ENCODE measurements around the gene AK1. TPM values are rescaled to one million over a fixed set of nuclear protein-coding genes. Genes with fewer than 3 reads are reported as not detected.
"Not testable (repeated sequence)": the region's sequence is repeated elsewhere in the genome, so short reads cannot be mapped to it uniquely, and the experiment has no call there.

The AK1 gene
- polyA plus RNA-seq, 1 donor: 20.6 TPM

GRCh38 chr9:127875306-127875966 is 2.0 kb downstream of the AK1 start:
- Histone ChIP-seq H3K4me1 (ENCODE audit: control insufficient read depth, insufficient read depth, low read length) (peaks cover 11% of the 10 kb centered on the region), H3K27me3 (ENCODE audit: control insufficient read depth, insufficient read depth, low read length) (peaks cover 12% of the 10 kb centered on the region), H3K4me3 (ENCODE audit: low read length) (no peak overlapping the region), H3K9me3 (ENCODE audit: control insufficient read depth, low read depth, low read length) (no peaks in the 10 kb centered on the region), H3K27ac (ENCODE audit: low read length) (no peak overlapping the region), H3K36me3 (ENCODE audit: control insufficient read depth, insufficient read depth, low read length) (no peaks in the 10 kb centered on the region)
- no CpG with 5 or more reads among the region's 10 CpGs for WGBS (ENCODE audit: insufficient coverage, low lambda C conversion rate)
- DNase-seq: no peak

DNA sequence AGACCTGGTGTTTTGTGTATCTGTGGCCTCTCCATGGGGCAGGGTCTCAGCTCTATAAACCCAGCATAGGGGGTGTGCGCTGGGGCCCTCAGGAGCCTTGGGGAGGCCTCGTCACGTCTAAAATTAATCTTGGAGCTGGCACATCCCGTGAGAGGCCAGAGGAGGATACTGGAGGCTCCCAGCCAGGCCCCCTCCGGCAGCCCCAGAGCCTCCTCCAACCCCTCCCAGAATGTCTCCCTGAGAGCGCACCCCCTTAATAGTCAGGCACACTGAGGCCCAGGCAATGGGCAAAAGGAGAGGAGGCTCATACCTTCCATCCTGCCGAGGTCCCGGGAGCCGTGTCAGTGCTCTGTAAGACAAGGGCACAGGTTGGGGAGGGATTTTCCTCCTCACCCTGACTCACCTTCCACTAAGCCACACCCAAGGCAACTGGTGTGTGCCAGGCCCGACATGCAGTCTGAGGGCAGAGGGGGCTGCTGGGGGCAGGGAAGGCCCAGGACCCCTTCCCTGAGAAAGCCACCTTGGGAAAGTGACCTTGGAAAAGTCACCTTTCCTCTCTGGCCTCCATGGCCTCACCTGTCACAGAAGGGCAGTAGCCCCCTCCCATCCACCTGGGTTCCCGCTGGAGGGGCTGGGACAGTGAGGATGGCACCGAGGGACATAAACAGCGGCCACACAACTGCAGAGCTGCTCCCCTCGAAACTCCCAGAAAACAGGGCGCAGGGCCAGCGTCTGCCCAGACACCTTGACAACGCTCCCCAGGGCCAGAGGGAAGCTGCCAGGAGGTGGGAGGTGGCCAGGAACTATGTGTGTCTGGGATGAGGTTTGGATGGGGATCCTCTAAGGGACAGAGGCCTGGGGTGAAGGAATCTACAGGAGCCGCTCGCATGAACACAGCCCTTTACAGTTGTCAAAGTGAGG is 2.9 kb downstream of the AK1 start:
- no CpG with 5 or more reads among the region's 19 CpGs for WGBS (ENCODE audit: insufficient coverage, low lambda C conversion rate)
- Histone ChIP-seq H3K9me3 (ENCODE audit: control insufficient read depth, low read depth, low read length) (no peaks in the 10 kb centered on the region), H3K36me3 (ENCODE audit: control insufficient read depth, insufficient read depth, low read length) (no peaks in the 10 kb centered on the region), H3K27me3 (ENCODE audit: control insufficient read depth, insufficient read depth, low read length) (peaks cover 12% of the 10 kb centered on the region), H3K4me3 (ENCODE audit: low read length) (no peak overlapping the region), H3K4me1 (ENCODE audit: control insufficient read depth, insufficient read depth, low read length) (peaks cover 11% of the 10 kb centered on the region), H3K27ac (ENCODE audit: low read length) (no peak overlapping the region)
- DNase-seq: no peak

DNA sequence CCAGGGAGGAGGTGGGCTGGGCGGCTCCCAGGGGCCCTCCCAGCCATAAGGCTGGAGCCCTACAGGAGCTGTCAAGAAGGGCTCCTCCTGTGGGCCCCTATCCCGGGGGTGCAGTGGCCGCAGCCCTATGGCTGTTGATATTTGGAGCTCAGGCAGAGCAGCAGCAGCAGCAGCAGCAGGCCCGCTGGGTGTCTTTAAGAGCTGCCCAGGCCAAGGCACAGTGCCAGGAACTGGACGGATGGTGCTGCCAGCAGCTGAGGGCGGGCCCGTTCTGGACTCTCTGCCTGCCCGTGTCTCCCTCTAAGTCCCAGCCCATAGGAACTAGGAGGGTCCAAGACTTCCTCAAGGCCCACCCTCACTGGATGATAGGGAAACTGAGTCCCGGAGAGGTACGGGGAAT is 3.6 kb downstream of the AK1 start:
- no peak for DNase-seq

GRCh38 chr9:127873223-127873691 is 4.2 kb downstream of the AK1 start:
- Histone ChIP-seq H3K4me3 (ENCODE audit: low read length) (no peak overlapping the region), H3K27ac (ENCODE audit: low read length) (no peak overlapping the region), H3K9me3 (ENCODE audit: control insufficient read depth, low read depth, low read length) (no peaks in the 10 kb centered on the region), H3K27me3 (ENCODE audit: control insufficient read depth, insufficient read depth, low read length) (peaks cover 6% of the 10 kb centered on the region), H3K4me1 (ENCODE audit: control insufficient read depth, insufficient read depth, low read length) (peaks cover 11% of the 10 kb centered on the region), H3K36me3 (ENCODE audit: control insufficient read depth, insufficient read depth, low read length) (no peaks in the 10 kb centered on the region)
- no peak for DNase-seq
- no CpG with 5 or more reads among the region's 19 CpGs for WGBS (ENCODE audit: insufficient coverage, low lambda C conversion rate)

More for the DNA sequence above, 3.6 kb downstream of the AK1 start:
- Histone ChIP-seq H3K4me3 (ENCODE audit: low read length) (no peak overlapping the region), H3K27ac (ENCODE audit: low read length) (no peak overlapping the region), H3K4me1 (ENCODE audit: control insufficient read depth, insufficient read depth, low read length) (peaks cover 11% of the 10 kb centered on the region), H3K27me3 (ENCODE audit: control insufficient read depth, insufficient read depth, low read length) (peaks cover 12% of the 10 kb centered on the region), H3K36me3 (ENCODE audit: control insufficient read depth, insufficient read depth, low read length) (no peaks in the 10 kb centered on the region), H3K9me3 (ENCODE audit: control insufficient read depth, low read depth, low read length) (no peaks in the 10 kb centered on the region)
- no CpG with 5 or more reads among the region's 10 CpGs for WGBS (ENCODE audit: insufficient coverage, low lambda C conversion rate)

DNA sequence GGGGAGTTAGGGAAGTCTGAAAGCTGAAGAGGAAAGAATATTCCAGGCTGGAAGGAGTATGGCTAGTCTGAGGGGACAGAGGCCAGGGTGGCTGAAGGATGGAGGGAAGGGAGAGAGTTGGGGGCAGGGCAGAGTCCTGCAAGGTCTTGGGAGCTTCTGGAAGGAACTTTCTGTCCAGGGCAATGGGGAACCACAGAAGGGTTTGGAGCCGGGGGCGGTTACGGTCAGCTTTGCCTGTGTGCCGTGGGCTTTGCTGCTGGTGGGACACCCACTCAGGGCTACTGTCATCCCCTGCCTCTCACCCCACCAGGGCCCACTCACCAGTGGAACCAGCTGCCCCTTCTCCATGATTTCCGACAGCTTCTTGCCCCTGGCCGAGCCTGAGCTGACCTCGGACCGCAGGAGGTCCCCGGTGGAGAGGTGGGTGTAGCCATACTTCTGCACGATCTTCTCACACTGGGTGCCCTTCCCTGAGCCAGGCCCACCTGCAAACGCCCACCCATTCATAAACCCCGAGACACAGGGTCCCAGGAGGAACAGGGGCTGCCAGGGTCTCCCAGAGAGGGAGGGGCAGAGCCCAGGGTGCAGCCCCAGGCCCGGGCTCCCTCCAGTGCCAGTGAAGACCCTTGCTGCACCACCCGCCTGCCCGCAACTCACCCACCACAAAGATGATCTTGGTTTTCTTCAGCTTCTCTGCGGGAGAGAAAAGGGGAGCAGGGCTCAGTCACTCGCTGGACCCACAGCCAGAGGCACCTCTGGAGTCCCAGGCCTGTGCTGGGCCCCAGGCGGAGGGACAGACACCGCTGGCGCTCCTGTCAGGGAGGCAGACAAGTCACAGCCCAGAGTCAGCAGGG is 4.9 kb downstream of the AK1 start:
- no CpG with 5 or more reads among the region's 20 CpGs for WGBS (ENCODE audit: insufficient coverage, low lambda C conversion rate)
- Histone ChIP-seq H3K9me3 (ENCODE audit: control insufficient read depth, low read depth, low read length) (no peaks in the 10 kb centered on the region), H3K4me3 (ENCODE audit: low read length) (no peak overlapping the region), H3K27ac (ENCODE audit: low read length) (no peak overlapping the region), H3K27me3 (ENCODE audit: control insufficient read depth, insufficient read depth, low read length) (no peaks in the 10 kb centered on the region), H3K36me3 (ENCODE audit: control insufficient read depth, insufficient read depth, low read length) (no peaks in the 10 kb centered on the region), H3K4me1 (ENCODE audit: control insufficient read depth, insufficient read depth, low read length) (peaks cover 7% of the 10 kb centered on the region)
- no peak for DNase-seq

DNA sequence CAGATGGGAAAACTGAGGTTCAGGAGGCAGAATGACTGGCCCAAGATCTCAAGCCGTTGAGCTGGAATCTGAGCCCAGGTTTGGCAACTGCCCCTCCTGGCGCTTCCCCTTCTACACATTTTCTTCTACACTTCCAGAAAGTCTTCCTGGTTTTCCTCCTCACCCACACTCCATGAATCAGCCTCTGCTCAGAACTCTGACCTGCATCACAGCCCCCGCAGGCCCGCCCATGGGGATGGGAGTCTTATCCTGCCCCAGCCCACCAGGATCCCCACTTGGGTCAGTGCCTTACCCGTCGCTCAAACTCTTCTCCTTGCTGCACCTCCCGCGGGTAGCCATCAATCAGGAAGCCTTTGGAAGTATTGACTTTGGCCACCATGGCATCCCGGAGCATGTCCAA is 5.9 kb downstream of the AK1 start:
- no peaks in the 10 kb centered on the region for H3K36me3 ChIP-seq (ENCODE audit: control insufficient read depth, insufficient read depth, low read length)
- no peak for DNase-seq
- H3K4me3 ChIP-seq (ENCODE audit: low read length): no peak overlapping the region
- H3K27ac ChIP-seq (ENCODE audit: low read length): no peak overlapping the region
- 100% methylated on average over 1 of the region's 9 CpGs for WGBS (ENCODE audit: insufficient coverage, low lambda C conversion rate)
- H3K9me3 ChIP-seq (ENCODE audit: control insufficient read depth, low read depth, low read length): no peaks in the 10 kb centered on the region
- H3K4me1 ChIP-seq (ENCODE audit: control insufficient read depth, insufficient read depth, low read length): peaks cover 2% of the 10 kb centered on the region
- H3K27me3 ChIP-seq (ENCODE audit: control insufficient read depth, insufficient read depth, low read length): no peaks in the 10 kb centered on the region

DNA sequence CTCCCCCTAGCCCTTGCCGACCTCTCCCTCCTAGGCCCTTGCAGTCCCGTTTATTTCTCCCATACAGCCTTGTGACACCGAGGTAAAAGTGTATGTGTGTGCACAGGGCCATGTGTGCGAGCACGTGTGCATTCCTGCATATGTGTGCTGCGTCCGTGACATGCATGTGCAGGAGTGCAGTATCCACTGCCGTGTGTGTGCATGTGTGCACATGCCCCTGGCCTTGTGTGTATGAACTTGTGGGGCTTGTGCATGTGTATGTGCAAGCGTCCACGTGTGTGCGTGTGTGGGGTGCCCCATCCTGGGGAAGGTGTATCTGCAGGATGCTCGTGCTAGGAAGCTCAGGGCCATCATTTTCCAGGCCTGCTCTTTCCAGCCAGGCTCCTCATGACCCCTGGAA is 6.6 kb downstream of the AK1 start:
- Histone ChIP-seq H3K27me3 (ENCODE audit: control insufficient read depth, insufficient read depth, low read length) (no peaks in the 10 kb centered on the region), H3K4me3 (ENCODE audit: low read length) (no peak overlapping the region), H3K27ac (ENCODE audit: low read length) (no peak overlapping the region), H3K36me3 (ENCODE audit: control insufficient read depth, insufficient read depth, low read length) (no peaks in the 10 kb centered on the region), H3K4me1 (ENCODE audit: control insufficient read depth, insufficient read depth, low read length) (peaks cover 2% of the 10 kb centered on the region), H3K9me3 (ENCODE audit: control insufficient read depth, low read depth, low read length) (no peaks in the 10 kb centered on the region)
- no peak for DNase-seq
- no CpG with 5 or more reads among the region's 12 CpGs for WGBS (ENCODE audit: insufficient coverage, low lambda C conversion rate)

DNA sequence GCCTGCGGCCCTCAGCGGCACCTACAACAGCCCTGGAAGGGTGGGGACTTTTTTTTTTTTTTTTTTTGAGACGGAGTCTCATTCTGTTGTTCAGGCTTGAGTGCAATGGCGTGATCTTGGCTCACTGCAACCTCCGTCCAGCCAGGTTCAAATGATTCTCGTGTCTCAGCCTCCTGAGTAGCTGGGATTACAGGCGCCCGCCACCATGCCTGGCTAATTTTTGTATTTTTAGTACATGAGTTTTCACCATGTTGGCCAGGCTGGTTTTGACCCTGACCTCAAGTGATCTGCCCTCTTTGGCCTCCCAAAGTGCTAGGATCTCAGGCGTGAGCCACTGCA is 7.4 kb downstream of the AK1 start:
- not testable (repeated sequence) for H3K27ac ChIP-seq (ENCODE audit: low read length); H3K9me3 ChIP-seq (ENCODE audit: control insufficient read depth, low read depth, low read length); H3K4me1 ChIP-seq (ENCODE audit: control insufficient read depth, insufficient read depth, low read length); H3K4me3 ChIP-seq (ENCODE audit: low read length); DNase-seq; H3K27me3 ChIP-seq (ENCODE audit: control insufficient read depth, insufficient read depth, low read length); H3K36me3 ChIP-seq (ENCODE audit: control insufficient read depth, insufficient read depth, low read length)
- WGBS (ENCODE audit: insufficient coverage, low lambda C conversion rate): no CpG with 5 or more reads among the region's 9 CpGs

DNA sequence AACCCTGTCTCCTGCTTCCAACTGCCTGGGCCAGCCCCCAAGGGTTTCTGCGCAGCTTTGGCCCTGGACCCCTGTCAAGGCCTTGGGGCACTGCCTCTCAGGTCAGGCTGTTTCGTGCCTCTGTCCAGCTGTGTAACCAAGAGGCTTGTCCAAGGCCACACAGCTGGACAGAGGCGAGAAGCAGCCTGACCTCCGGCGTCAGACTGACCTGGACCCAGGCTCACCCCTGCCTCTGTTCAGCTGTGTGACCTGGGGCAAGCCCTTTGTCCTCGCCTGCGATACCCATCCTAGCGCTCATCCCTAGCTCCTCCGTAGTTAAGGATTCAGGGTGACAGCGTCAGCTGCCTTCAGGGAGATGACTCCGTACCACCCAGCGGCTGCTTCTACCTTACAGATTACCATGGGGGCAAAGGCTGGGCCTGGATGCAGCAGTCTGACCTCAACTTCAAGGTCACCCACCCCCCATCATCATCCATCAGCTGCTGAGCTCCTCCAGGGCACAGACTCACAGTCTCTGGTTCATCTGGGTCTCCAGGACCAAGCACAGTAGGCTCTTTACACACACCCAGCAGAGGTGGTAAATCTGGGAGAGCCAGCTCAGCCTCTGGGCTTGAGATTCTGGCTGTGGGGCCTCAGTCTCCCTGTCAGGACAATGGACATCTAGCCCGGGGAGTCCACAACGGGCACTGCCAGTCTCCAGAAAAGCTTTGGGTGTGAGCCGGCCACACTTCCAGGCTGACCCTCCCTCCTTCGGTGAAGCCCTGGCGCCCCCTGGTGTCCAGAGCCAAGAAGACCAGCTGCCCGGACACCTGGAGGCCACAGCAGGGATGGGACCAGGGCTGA is 7.9 kb downstream of the AK1 start:
- Histone ChIP-seq H3K36me3 (ENCODE audit: control insufficient read depth, insufficient read depth, low read length) (no peaks in the 10 kb centered on the region), H3K27ac (ENCODE audit: low read length) (no peak overlapping the region), H3K4me3 (ENCODE audit: low read length) (no peak overlapping the region), H3K9me3 (ENCODE audit: control insufficient read depth, low read depth, low read length) (no peaks in the 10 kb centered on the region), H3K4me1 (ENCODE audit: control insufficient read depth, insufficient read depth, low read length) (no peaks in the 10 kb centered on the region), H3K27me3 (ENCODE audit: control insufficient read depth, insufficient read depth, low read length) (no peaks in the 10 kb centered on the region)
- DNase-seq: peak; percentile 58 to 73
- WGBS (ENCODE audit: insufficient coverage, low lambda C conversion rate): no CpG with 5 or more reads among the region's 18 CpGs

Data from large intestine (tissue), 3 donors.